ENCODE data around the gene NR2F2.
"Not testable (repeated sequence)": the region's sequence is repeated elsewhere in the genome, so short reads cannot be mapped to it uniquely, and the experiment has no call there.

Gene NR2F2

DNA sequence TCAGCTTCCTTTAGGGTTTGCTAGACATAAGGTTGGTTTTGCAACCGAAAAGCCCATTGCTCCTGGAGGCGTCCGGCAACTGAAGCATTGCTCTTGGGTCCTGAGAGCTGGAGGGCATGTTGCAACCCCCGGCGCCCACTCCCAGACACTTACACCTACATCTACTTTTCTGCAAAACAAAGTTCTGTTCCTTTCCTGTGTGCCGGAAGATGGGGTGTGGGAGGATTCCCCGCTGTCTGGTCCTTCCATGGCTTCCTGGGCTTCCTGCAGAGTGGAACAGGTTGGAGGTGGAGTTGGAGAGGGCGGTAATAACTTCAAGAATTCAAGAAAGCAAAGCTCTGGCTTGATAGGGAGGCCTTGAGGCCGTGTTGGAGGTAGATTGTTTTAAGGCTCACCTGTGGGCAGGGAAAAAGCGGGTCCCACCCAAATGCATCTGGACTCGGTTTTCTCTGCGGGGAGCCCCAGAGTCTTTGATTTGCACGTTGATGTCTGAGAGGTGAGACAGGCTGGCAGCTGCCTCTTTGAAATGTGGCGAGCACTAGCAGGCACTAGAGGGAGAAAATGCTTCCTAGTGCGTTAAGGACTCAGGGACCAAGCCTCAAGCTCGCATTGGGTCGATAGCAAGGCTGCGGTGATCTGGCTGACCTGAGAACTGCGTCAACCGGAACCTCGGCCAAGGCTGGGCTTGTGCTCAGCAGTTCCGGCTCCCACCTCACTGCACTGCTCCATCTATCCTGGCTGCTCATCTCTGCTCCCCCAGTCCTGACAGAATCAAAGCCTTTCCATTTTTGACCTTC is 39.5 kb downstream of the NR2F2 start:
- in situ Hi-C loops (cut with HindIII; ENCODE audit: low sequenced_read_pairs) = no loop called here
- TF ChIP-seq, protein P1, sequence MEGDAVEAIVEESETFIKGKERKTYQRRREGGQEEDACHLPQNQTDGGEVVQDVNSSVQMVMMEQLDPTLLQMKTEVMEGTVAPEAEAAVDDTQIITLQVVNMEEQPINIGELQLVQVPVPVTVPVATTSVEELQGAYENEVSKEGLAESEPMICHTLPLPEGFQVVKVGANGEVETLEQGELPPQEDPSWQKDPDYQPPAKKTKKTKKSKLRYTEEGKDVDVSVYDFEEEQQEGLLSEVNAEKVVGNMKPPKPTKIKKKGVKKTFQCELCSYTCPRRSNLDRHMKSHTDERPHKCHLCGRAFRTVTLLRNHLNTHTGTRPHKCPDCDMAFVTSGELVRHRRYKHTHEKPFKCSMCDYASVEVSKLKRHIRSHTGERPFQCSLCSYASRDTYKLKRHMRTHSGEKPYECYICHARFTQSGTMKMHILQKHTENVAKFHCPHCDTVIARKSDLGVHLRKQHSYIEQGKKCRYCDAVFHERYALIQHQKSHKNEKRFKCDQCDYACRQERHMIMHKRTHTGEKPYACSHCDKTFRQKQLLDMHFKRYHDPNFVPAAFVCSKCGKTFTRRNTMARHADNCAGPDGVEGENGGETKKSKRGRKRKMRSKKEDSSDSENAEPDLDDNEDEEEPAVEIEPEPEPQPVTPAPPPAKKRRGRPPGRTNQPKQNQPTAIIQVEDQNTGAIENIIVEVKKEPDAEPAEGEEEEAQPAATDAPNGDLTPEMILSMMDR (IDR thresholded peaks at IDR 0.05; ENCODE audit: low read depth, low read length) = no peak
- DNase-seq (ENCODE audit: low read depth, low spot score) = no peak
- H3K4me3 ChIP-seq (ENCODE audit: low read depth, low read length) = no peak overlapping the region

DNA sequence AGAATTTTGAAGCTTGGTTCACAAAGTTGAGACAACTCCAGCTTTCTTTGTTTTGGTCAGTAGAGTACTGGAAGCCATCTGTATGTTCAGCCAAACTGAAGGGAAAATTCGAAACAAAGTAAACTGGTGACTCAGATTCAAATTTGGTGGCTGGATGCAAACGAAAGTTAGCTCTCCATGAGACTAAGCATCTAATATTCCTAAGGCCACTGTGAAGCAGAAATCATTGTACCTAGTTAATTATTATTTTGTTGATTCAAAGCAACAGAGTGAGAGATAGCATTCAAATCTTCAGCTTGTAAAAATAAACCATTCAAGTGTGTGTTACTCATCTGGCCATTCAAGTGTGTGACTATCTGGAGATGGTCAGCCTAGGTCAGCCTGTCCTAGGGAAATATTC is 42.1 kb downstream of the NR2F2 start:
- in situ Hi-C loops (cut with HindIII; ENCODE audit: low sequenced_read_pairs) = no loop called here
- no peak overlapping the region for H3K4me3 ChIP-seq (ENCODE audit: low read depth, low read length)
- no peak for DNase-seq (ENCODE audit: low read depth, low spot score)
- TF ChIP-seq, protein P1 (IDR thresholded peaks at IDR 0.05; ENCODE audit: low read depth, low read length) = no peak

DNA sequence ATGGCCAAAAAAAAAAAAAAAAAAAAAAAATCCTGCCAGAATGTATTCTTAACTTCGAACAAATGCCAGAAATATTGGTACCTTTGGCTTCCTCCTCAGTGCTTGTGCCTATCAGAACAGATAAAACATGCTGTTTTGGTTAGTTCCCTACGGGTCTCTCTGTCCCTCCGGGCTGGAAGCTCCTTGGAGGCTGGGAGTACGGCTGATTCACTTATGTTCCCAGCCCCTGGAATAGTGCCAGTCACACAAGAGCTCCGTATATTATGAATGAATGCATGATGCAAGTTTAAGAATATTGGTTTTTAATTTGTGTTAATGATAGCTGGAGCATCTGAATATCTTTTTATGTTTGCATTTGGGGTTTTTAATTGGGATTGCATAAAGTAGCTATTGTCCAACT is 44.0 kb downstream of the NR2F2 start:
- no peak for DNase-seq (ENCODE audit: low read depth, low spot score)
- in situ Hi-C loops (cut with HindIII; ENCODE audit: low sequenced_read_pairs) = no loop called here
- TF ChIP-seq, protein P1 (IDR thresholded peaks at IDR 0.05; ENCODE audit: low read depth, low read length) = no peak
- no peak overlapping the region for H3K4me3 ChIP-seq (ENCODE audit: low read depth, low read length)

DNA sequence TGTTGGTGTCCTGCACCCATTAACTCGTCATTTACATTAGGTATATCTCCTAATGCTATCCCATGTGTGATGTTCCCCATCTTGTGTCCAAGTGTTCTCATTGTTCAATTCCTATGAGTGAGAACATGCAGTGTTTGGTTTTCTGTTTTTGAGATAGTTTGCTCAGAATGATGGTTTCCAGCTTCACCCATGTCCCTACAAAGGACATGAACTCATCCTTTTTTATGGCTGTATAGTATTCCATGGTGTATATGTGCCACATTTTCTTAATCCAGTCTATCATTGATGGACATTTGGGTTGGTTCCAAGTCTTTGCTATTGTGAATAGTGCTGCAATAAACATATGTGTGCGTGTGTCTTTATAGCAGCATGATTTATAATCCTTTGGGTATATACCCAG is 49.1 kb downstream of the NR2F2 start:
- H3K4me3 ChIP-seq (ENCODE audit: low read depth, low read length); in situ Hi-C loops (cut with HindIII; ENCODE audit: low sequenced_read_pairs); DNase-seq (ENCODE audit: low read depth, low spot score): not testable (repeated sequence)

DNA sequence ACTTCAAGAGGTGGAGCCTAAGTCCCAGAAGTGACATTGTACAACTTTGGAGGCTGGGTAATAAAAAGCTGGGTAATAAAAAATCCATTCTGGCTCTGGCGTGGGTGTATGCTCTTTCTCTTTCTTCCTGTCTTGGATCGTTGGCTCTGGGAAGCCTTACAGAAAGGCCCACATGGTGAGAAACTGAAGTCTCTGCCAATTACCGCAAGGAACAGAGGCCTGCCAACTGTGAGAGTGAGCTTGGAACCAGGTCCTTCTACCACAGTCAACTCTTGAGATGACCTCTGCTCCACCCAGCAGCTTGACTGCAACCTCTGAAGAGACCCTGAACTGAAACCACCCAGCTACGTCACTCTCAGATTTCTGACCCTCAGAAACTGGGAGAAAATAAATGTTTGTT is 51.0 kb downstream of the NR2F2 start:
- no peak overlapping the region for H3K4me3 ChIP-seq (ENCODE audit: low read depth, low read length)
- in situ Hi-C loops (cut with HindIII; ENCODE audit: low sequenced_read_pairs) = no loop called here
- DNase-seq (ENCODE audit: low read depth, low spot score) = no peak
- TF ChIP-seq, protein P1 (IDR thresholded peaks at IDR 0.05; ENCODE audit: low read depth, low read length) = no peak

DNA sequence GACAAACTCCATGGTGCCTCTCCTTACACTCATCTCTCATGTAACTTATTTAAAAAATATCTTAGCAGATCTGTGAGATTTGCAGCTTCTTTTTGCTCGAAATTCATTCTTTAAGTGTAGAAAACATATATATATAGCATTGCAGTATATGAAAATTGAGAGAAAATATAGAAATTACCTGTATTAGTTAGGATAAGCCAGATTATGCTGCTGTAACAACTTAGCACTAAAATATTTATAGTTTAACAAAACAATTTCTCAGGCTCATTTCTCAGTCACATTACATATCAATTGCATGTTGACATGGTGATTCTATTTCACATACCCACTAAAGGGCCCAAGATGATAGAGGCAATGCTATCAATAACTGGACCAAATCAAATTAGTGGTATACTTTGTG is 54.7 kb downstream of the NR2F2 start:
- DNase-seq (ENCODE audit: low read depth, low spot score) = no peak
- no peak overlapping the region for H3K4me3 ChIP-seq (ENCODE audit: low read depth, low read length)
- TF ChIP-seq, protein P1 (IDR thresholded peaks at IDR 0.05; ENCODE audit: low read depth, low read length) = no peak
- in situ Hi-C loops (cut with HindIII; ENCODE audit: low sequenced_read_pairs) = no loop called here

DNA sequence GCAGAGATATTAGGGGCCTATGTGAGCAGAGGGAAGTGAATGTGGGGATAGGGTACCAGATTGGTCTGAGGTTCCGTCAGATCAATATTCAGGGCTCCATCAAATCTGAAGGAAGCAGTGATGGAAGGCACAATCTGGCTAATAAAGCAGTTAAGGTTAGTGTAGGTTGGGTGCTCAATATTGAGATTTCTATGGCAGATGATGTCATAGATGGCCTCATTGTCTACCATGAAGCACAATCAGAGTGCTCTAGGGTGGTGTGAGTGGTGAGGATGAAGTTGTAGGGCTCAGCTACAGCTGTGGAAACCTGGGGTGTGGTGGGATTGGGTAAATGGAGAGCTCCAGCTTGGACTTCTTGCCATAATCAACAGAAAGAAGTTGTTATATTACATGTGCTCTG is 58.2 kb downstream of the NR2F2 start:
- DNase-seq (ENCODE audit: low read depth, low spot score) = no peak
- in situ Hi-C loops (cut with HindIII; ENCODE audit: low sequenced_read_pairs) = no loop called here
- TF ChIP-seq, protein P1 (IDR thresholded peaks at IDR 0.05; ENCODE audit: low read depth, low read length) = no peak
- H3K4me3 ChIP-seq (ENCODE audit: low read depth, low read length) = no peak overlapping the region

All from astrocyte of the spinal cord (primary cell).